ENCODE data around the gene NOS3.

The NOS3 gene

DNA sequence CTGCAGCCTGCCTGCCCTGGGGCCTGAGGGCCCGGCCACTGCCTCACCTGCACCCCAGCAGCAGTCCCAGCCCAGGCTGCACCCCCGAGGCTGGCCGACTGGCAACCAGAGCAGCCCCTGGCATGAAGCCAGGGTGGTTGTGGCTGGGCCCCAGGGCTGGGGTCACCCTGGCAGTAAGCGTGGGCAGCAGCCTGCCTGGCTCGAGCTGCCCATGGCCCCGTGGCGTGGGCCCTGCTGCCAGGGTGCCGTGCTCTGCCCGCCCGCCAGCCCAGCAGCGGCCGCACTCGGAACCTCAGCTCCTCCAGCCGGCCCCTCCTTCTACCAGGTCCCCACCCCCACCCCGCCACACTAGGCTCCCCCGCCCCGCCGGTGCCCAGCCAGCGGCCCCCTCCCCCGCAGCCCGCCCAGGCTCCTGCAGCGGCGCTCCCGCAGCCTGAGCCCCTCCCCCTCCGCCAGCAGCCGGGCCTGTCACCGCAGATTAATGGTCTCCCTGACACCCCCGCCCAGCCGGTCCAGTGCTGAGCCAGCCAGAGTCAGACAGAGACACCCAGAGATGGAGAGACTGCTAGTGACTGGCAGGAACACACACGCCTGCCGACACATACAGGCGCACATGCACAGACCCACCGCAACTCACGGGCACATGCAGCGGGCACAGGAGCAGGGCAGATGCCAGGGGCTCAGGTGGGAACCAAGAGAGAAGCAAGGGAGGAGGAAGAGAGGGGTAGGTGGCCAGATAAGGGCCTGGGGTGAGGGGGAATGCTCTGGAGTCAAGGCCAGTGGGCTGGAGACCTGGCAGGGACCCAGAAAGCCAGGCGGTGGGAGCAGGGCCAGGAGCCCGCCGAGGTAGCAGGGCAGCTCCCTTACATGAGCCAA, 35.1 kb upstream of the NOS3 start:
- Histone ChIP-seq H3K36me3 (replicated peaks) (no peaks in the 10 kb centered on the region), H3K27me3 (ENCODE audit: low read depth) (no peaks in the 10 kb centered on the region), H3K4me1 (no peaks in the 10 kb centered on the region), H3K4me3 (no peak overlapping the region), H3K9me3 (no peaks in the 10 kb centered on the region)
- in situ Hi-C loops (cut with MboI; ENCODE audit: low sequenced_read_pairs) = no loop called here
- peak in 1 of 2 experiments; percentile 64 for DNase-seq (ENCODE audit: low spot score in 2 of 2)

DNA sequence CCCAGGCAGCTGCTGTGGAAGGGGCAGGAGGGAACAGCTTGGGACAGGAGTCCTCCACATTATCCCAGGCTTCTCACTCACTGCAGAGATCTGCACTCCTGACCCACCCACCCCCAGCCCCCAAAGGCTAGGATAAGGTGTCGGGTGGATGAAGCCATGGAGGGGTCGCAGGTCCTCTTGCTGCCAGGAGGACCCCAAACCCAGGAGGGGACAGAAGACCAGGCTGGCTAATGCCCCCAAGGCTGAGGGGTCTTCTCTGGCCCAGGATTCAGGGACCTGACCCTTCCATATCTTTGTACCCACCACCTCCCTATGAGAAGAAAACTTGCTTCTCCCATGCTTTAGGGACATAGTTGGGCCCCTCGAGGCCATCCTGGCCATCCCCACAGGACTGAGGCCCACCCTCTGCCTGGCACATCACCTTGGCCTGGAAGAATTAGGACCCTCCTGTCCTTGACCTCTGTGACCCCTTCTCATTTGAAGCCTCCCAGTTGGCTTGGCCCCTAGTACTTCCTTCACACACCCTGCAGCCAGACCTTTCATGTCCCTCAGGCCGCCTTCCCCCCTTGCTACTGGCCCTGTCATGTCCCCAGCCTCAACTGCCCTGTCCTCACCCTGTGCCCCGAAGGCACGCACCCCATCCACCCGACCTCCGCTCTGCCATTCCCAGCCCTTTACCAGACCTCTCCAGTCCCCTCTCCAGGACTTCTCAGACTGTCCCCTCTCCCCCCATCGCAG, 34.3 kb upstream of the NOS3 start:
- no peak for DNase-seq (ENCODE audit: low spot score in 2 of 2)
- Histone ChIP-seq H3K4me1 (no peaks in the 10 kb centered on the region), H3K4me3 (no peak overlapping the region), H3K27me3 (ENCODE audit: low read depth) (no peaks in the 10 kb centered on the region), H3K9me3 (no peaks in the 10 kb centered on the region), H3K36me3 (replicated peaks) (no peaks in the 10 kb centered on the region)
- in situ Hi-C loops (cut with MboI; ENCODE audit: low sequenced_read_pairs) = no loop called here

DNA sequence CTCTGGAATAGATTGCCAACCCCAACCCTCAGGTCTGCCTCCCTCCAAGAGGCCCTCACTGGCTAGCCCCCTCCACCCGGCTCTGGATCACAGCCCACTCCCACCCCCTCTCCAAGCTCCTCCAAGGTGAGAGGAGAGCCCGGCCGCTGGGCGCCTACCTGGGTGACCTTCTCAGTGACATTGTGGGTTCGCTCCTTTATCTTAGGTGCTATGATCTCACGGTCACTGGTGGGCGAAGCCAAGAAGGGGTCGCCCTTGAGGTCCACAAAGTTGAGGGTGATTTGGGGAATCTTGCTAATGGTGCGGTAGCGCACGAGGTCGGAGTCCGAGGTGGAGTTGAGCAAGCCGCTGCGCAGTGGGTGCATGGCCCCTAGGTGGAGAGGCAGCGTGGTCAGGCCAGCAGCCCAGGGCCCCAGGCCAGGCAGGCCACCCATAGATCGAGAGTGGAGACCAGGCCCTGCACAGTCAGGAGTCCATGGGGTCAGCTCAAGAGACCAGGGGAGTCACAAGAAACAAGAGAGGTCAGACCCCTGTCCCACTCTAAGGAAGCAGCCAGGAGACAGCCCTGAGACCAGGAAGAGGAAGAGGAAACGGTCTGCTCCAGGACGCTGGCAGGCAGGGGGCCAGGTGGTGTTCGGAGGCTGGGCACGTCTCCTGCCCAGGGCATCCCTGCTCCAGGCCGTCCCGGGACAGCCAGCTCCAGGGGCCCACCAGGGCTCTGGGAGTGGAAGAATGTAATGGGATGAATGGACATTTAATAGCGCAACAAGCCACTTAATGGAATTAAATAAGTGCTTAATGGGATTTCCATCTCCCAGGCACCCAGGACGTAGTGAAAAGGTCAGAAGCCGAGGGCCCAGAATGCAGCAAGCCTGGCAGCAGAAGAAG, 33.4 kb upstream of the NOS3 start:
- Histone ChIP-seq H3K27me3 (ENCODE audit: low read depth) (no peaks in the 10 kb centered on the region), H3K36me3 (replicated peaks) (no peaks in the 10 kb centered on the region), H3K9me3 (no peaks in the 10 kb centered on the region), H3K4me1 (no peaks in the 10 kb centered on the region), H3K4me3 (no peak overlapping the region)
- in situ Hi-C loops (cut with MboI; ENCODE audit: low sequenced_read_pairs) = no loop called here
- DNase-seq (ENCODE audit: low spot score in 2 of 2) = no peak

DNA sequence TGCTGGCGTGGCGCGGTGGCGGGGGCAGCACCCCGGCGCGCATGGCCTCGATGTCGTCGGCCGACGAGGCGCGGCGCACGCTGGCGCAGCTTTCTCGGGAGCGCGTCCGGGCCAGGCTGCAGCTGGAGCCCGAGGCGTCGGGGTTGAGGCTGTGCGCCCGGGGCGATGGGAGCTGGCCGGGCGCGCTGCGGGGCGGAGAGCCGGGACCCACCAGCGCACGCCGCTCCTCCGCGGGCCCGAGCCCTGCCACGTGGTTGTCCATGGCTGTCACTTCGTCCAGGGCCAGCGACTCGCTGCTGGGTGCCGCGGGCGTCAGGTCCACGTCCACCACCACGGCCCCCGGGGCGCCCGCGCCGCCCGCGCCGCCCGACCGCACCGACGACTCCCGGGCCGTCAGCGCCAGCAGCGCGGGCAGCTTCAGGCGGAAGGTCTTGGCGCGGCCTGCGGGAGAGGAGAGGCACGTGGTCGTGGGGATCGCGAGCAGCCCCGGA, 32.7 kb upstream of the NOS3 start:
- in situ Hi-C loops (cut with MboI; ENCODE audit: low sequenced_read_pairs) = no loop called here
- Histone ChIP-seq H3K9me3 (no peaks in the 10 kb centered on the region), H3K27me3 (ENCODE audit: low read depth) (no peaks in the 10 kb centered on the region), H3K4me3 (no peak overlapping the region), H3K36me3 (replicated peaks) (no peaks in the 10 kb centered on the region), H3K4me1 (no peaks in the 10 kb centered on the region)
- no peak for DNase-seq (ENCODE audit: low spot score in 2 of 2)

DNA sequence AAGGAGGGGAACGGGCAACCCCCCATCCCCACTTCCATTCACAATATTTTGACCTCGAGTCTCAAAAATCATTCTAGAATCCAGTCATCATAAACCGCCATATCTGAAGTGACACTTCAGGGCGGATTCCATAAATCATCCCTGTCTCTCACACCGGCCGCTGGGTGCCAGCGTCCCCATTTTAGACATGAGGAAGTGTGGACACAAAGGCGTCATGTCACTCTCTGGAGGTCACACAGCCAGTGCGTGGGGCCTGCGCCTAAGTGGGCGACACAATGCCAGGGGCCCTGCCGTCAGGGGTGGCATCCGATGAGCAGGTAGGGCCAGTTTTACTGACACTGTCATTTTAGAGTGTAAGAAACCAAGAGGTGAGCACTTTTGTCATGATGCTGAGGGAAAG, 32.2 kb upstream of the NOS3 start:
- H3K4me3 ChIP-seq = no peak overlapping the region
- no peak for DNase-seq (ENCODE audit: low spot score in 2 of 2)
- in situ Hi-C loops (cut with MboI; ENCODE audit: low sequenced_read_pairs) = no loop called here
- no peaks in the 10 kb centered on the region for H3K4me1 ChIP-seq
- H3K36me3 ChIP-seq (replicated peaks) = no peaks in the 10 kb centered on the region
- H3K27me3 ChIP-seq (ENCODE audit: low read depth) = no peaks in the 10 kb centered on the region
- no peaks in the 10 kb centered on the region for H3K9me3 ChIP-seq

DNA sequence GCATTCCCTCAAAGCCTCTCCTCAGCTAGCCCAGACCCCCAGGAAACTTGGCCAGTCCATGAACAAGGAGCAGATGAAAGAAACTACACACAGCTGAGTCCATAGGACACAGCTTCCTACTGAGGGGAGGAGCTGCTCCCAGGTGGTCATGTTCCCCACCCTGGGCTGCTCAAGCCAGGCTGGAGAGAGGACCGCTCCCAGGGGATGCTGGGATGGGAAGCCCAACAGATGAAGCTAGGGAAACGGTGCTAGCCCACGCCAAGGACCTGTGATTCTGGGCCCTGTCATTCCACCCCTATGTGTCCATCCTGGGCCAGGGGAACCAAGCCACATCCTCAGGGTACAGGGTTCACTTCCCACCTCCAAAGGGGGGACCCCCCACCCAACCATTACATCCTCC, 31.7 kb upstream of the NOS3 start:
- no peak for DNase-seq (ENCODE audit: low spot score in 2 of 2)
- no peaks in the 10 kb centered on the region for H3K4me1 ChIP-seq
- H3K36me3 ChIP-seq (replicated peaks) = no peaks in the 10 kb centered on the region
- in situ Hi-C loops (cut with MboI; ENCODE audit: low sequenced_read_pairs) = no loop called here
- no peak overlapping the region for H3K4me3 ChIP-seq
- no peaks in the 10 kb centered on the region for H3K27me3 ChIP-seq (ENCODE audit: low read depth)
- no peaks in the 10 kb centered on the region for H3K9me3 ChIP-seq

DNA sequence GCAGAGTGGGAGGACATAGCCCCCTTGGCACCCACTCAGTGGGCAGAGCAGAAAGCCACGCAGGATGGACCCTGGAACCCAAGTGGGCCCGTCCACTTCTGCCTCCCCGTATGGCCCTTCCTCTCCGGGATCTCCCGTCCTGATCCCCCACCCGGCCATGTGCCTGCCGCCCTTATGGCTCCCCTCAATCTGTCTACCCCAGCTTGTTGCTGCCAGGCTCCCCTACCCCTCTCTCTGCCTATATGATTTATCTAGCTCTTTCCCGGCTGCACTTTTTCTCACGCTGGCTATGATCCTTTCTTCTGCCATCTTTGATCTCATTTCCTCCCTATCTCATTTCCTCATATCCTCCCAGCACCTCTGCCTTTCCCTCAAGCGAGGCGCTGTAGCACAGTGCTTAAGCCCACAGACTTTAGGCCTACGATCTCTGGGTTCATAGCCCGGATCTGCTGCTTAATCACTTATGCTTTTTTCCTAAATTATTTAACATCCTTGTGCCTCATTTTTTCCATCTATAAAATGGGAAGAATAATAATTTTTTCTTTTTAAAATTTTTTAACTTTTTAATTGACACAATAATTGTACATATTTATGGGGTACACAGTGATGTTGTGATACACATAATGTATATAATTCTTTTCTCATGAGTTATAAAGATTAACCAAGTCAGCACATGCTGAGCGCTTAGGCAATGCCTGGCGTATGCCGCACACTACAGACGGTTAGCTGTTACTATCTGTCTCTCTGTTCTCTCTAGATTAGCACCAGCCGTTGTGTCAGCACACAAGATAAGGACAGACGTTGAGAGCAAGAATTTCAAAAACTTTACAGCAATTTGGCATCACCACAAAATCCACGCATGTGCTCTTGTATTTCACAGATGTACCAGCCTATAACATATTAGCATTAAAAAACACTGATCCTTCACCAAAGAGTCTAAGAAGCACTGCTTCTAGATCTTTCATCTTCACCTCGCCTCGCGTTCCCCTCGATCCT, 30.8 kb upstream of the NOS3 start:
- Histone ChIP-seq H3K9me3 (no peaks in the 10 kb centered on the region), H3K4me3 (no peak overlapping the region), H3K36me3 (replicated peaks) (no peaks in the 10 kb centered on the region), H3K4me1 (no peaks in the 10 kb centered on the region), H3K27me3 (ENCODE audit: low read depth) (no peaks in the 10 kb centered on the region)
- in situ Hi-C loops (cut with MboI; ENCODE audit: low sequenced_read_pairs) = no loop called here
- no peak for DNase-seq (ENCODE audit: low spot score in 2 of 2)

DNA sequence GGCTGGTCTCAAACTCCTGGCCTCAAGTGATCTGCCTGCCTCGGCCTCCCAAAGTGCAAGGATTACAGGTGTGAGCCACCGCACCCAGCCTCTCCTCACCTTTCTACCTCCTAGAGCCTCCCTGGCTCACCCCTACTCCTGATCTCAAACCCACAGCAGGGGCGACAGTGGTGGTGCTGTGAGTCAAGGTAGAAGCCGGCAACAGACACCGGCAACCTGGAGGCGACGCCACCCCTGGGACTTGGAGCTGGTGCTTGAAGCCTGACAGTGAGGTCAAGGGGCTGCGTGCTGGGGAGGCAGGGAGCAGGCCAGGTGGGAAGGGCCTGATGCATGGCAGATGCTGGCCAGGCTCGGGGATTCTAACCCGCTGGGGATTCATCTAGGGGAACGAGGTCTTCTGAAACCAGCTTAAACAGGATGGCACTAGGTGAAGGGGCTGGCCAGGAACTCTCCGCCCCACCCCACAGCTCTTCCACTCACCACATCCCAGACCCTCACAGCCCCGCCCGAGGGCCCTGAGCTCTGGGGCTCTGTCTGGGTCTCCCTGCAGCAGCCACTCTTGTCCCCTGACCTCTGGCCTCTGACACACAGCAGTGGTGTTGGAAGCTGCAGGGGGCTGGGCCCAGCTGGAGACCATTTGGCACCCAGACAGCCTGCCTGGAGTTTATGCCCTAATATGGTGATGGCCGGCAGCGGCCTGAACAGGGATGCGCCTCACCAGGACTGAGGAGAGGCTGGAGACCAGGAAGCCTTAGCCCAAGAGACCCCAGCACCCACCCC, 29.1 kb upstream of the NOS3 start:
- no peak overlapping the region for H3K4me3 ChIP-seq
- in situ Hi-C loops (cut with MboI; ENCODE audit: low sequenced_read_pairs) = no loop called here
- H3K4me1 ChIP-seq = no peaks in the 10 kb centered on the region

DNA sequence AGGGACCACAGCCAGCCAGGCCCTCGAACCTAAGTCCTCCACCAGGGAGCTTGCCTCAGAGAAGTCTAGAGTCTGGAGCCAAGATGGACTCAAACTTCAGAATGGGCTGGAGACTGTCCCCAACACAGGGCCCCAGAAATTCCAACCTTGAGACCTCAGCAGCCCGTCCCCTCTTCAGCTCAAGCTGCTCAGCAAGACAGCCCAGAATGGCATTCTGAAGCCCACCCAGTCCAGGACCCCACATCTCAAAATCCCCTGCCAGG, 28.6 kb upstream of the NOS3 start:
- no peaks in the 10 kb centered on the region for H3K36me3 ChIP-seq (replicated peaks)
- no peaks in the 10 kb centered on the region for H3K27me3 ChIP-seq (ENCODE audit: low read depth)
- H3K4me3 ChIP-seq = no peak overlapping the region
- DNase-seq (ENCODE audit: low spot score in 2 of 2) = no peak
- in situ Hi-C loops (cut with MboI; ENCODE audit: low sequenced_read_pairs) = no loop called here
- no peaks in the 10 kb centered on the region for H3K4me1 ChIP-seq
- no peaks in the 10 kb centered on the region for H3K9me3 ChIP-seq

More for the DNA sequence above, 29.1 kb upstream of the NOS3 start:
- Histone ChIP-seq H3K9me3 (no peaks in the 10 kb centered on the region), H3K36me3 (replicated peaks) (no peaks in the 10 kb centered on the region), H3K27me3 (ENCODE audit: low read depth) (no peaks in the 10 kb centered on the region)
- DNase-seq (ENCODE audit: low spot score in 2 of 2) = no peak

DNA sequence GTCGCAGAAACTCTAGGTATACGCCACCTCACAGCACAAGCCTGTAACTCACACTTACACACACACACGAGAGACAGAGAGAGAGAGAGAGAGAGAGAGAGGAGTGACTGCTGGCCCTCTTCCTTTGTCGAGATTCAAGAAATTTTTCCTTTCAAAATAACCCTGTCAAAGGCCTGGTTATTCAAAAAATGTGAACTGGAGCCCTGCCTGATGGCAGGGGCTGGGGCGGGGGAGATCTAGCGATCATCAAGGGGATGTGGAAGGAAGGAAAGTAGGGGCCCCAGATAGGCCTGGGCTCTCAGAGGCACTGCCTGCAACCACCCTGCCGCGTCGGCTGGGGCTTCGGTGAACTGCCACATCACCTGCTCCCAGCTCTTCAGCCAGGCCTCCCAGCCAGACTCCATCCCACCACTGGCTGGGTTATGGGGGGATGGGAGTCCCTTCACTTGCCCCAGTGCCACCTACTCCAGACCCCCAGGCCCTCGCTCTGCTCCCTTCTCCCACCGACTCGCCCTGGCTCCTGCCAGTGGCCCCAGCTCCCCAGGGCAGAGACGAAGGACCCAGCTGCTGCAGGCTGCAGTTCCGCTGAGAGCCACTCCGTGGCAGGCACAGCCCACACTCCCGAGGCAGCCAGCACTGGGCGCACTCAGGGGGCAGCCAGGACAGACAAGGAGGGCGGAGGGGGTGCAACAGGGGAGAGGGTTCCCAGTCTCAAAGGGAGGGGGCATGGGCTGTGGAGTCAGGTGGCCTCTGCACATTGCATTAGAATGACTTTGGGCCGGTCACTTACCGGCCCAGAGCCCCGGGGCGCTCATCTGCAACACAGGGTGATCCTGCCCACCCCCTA, 28.0 kb upstream of the NOS3 start:
- no peaks in the 10 kb centered on the region for H3K4me1 ChIP-seq
- in situ Hi-C loops (cut with MboI; ENCODE audit: low sequenced_read_pairs) = no loop called here
- no peaks in the 10 kb centered on the region for H3K9me3 ChIP-seq
- no peaks in the 10 kb centered on the region for H3K36me3 ChIP-seq (replicated peaks)
- no peaks in the 10 kb centered on the region for H3K27me3 ChIP-seq (ENCODE audit: low read depth)
- DNase-seq (ENCODE audit: low spot score in 2 of 2) = peak in 1 of 2 experiments; percentile 68
- no peak overlapping the region for H3K4me3 ChIP-seq

DNA sequence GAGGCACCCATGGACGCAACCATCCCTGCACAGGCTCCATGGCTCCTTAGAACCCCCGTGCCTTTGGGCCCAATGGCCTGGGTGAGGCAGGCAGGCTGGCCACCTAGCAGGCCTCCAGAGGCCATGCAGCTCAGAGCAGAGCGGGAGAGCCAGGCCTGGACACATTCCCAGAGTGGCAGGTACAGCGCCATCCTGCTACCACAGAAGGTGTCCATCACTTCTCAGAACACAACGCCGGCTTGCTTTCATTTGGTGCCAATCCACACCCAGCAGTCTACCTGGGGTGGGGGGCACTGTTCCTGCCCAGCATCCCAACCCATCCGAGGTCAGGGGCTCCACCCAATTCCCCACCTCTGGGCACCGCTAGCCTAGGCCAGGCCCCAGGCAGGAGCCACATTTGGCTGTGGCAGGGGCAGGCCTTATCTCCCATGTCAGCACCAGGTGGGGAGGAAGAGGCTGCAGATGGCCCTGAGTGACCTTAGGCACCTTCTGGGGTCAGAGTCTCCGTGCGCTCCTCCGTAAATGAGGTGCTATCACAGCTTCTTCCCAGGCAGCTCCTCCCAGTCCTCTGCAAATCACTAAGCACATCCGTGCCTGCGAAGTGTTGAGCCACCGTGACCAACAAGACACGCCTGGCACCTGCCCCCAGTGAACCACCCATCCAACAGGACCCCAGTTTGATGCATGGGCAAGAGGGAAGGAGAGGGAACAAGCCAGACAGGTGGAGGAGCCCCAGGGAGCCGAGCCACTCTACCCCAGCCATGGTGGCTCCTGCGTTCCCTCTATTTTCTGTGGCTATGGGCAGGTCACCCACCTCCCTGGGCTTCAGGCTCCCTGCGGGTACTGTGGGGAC, 26.9 kb upstream of the NOS3 start:
- in situ Hi-C loops (cut with MboI; ENCODE audit: low sequenced_read_pairs) = no loop called here
- no peak for DNase-seq (ENCODE audit: low spot score in 2 of 2)
- H3K36me3 ChIP-seq (replicated peaks) = no peaks in the 10 kb centered on the region
- no peaks in the 10 kb centered on the region for H3K4me1 ChIP-seq
- H3K4me3 ChIP-seq = no peak overlapping the region
- no peaks in the 10 kb centered on the region for H3K9me3 ChIP-seq
- no peaks in the 10 kb centered on the region for H3K27me3 ChIP-seq (ENCODE audit: low read depth)
